GM19099 (cell line): ENCODE results near the gene ATP6V0E2.

ENCODE experiments used
- POLR2A ChIP-seq: IDR thresholded peaks from 3 replicates; pipeline ENCODE4 v1.6.1; 2011; ENCODE audit warnings: low read depth; ENCODE audit not compliant: insufficient read length; ENCODE audit errors: extremely low read depth

The ATP6V0E2 gene

DNA sequence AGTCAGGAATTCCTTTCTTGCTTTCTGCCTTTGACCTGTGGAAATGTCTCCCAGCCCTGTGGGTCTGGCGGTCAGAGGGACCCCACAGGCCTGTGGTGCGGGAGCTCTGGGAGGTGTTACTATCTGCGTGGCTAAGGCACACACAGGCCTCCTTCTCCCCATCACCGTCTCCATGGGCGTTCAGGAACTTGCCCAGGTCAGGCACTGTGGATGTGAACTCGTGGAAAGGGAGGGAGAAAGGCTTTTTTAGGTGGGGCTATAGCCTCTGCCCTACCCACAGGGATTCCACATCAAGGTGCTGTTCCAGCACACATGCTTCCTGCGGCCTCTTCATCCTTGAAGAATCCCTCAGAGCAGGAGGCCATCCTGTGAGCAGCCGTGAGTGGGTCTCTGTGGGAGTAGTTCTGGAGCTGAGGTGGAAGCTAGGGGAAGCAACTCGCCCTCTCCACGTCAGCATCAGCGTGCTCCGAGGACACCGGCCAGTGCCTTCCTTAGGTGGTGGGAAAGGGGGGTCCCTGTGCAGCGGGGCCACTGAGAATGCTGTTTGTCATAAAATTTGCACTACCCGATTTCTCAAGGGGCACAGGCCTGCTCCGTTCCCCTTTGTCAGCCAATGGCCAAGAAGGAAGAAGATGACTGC is 7.5 kb upstream of the ATP6V0E2 start:
- TF ChIP-seq POLR2A, result no peak

DNA sequence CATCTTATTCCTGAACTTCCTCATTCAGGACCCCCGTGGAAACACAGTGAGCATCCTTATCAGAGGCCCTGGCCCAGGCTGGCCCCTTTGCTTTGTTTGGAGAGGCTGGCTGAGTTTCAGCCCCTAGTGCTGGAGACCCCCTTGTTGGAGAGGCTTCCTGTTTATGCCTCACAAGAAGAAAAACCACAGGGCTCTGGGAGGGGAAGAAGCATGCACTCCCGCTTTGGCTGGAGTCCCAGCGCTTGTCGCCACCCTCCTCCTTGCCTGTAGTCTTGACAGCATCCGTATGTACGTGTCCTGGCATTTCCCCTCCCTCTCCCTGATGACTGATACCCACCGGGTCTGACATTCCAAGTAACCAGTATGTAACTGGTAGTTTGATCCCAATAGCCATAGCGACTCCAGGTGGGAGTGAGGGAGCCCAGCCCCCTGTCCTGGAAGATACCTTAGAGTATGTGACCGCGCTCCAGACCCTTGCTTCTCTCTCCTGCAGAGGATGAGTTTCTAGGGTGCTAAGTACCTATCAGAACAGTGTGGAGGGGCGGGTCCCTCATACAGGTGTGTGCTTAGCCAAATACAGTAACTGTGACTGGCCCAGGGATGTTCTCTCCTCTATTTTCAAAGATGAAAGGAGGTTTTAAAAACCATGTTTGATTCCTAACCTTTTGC is 6.9 kb upstream of the ATP6V0E2 start:
- no peak for TF ChIP-seq POLR2A

DNA sequence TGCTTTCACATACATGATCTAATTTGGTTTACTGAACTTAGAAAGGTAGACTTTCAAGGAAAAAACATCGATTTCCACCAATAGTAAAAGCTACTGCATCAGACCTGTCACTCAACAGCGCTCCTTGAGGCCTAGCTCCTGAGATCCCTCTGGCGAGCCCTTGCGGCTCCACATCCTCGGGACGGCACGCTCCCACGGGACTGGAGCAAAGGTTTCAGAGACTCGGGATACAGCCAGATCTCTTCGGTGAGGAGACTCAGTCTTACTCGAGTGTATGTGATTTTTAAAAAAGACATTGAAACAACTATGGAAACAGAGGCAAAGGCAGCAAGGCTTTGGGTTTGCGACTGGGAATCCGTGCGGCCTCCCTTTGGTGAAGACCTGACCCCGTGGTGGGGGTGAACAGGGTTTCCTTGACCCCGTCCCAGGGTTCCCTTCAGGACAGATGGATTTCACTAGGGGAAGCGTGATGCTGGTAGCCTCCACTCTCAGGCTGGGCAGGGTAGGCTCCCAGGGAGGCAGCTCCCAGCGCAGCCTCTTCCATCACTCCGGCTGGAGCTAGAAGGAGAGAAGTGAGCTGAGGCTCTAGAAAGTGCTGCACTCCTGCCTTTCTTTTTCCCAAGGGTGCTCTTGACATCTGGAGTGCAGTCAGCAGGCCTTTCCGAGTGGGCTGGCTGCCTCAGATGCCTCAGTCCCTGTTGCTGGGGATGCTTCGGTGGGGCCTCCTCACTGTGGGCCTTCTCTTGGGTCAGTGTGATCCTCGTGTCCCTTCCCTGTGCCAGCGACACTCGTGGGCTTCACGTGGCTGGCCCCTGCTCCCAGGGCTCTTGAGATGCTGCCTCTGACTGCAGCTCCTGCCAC is 5.8 kb upstream of the ATP6V0E2 start:
- TF ChIP-seq POLR2A, result no peak

DNA sequence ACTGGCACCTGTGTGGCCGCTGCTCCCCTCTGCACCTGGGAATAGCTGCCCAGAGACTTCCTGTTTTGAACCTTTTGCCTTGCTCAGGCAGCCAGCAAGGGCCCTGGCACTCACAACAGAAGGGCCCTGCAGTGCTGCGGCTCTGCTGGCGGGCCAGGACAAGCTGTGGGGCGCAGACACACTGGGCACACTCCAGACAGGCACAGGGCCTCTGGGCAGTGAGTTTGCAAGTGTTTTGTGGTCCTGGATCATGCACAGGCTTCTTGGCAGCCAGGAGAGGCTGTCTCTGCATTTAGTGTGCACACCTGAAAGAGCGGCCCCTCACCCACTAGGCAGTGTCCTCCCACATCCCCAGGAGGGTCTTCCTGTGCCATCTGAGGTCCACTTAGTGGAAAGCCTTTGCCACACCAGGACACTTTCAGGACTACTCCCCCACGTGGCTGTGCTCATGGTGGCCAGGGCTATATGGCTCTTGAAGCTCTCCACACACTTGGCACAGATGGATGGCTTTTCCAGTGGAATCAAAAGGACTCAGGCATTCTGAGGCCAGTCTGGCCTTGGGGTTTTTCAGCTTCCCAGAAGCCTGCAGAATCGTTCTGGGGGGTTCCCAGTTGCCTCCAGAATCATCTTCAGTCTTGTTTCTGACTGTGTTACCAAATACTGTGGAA is 5.0 kb upstream of the ATP6V0E2 start:
- no peak for TF ChIP-seq POLR2A

DNA sequence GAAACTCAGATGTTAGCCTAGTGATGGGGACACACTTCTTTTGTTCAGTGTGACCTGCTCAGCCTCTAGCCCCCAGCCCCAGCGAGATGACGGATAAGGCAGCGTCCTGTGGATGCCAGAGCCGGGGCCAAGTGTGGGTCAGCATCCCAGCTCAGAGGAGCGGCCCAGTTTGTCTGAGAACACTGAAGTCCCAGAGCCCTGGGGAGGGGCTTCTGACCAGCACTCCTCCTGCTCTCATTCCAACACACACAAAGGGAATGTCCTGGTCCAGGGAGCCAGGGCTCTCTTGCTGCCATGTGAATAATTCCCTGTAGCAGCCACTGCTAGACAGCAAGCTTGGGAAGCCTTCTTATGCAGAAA is 4.5 kb upstream of the ATP6V0E2 start:
- no peak for TF ChIP-seq POLR2A

DNA sequence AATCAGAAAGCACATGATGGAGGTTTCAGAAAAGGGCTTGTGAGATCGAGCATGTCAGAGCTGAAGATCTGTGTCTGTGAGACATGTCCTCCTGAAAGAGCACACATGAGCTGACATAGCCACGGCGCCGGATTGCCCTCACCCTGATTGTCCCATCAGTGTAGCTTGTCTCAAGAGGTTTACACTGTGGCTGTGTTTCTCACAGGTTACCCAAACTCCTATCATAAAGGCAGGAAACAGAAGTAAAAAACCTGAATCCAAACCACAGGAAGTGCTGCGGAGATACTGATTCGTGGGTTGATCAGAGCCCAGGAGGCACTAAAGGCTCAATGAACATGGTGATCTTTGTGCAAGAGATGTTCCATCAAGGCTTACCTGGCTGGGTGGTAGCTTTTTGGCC is 3.9 kb upstream of the ATP6V0E2 start:
- no peak for TF ChIP-seq POLR2A

DNA sequence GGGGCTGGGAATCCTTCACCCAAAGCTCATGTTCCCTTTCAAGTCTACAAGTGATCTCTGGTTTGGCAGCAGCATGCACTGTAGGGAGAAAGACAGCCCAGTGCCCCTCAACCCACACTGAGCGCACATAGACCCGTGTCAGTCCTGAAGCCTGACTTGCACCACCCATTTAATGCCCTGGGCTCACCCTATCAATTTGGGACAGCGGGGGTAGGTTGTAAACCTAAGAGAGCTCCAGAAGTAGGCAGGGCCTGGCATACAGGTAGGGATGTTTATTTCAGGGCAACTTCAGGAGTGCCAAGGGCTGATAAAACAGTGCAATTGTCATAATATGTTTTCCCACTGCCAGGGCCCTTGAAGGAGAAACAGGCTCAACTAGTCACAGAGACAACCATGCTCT is 3.5 kb upstream of the ATP6V0E2 start:
- no peak for TF ChIP-seq POLR2A

DNA sequence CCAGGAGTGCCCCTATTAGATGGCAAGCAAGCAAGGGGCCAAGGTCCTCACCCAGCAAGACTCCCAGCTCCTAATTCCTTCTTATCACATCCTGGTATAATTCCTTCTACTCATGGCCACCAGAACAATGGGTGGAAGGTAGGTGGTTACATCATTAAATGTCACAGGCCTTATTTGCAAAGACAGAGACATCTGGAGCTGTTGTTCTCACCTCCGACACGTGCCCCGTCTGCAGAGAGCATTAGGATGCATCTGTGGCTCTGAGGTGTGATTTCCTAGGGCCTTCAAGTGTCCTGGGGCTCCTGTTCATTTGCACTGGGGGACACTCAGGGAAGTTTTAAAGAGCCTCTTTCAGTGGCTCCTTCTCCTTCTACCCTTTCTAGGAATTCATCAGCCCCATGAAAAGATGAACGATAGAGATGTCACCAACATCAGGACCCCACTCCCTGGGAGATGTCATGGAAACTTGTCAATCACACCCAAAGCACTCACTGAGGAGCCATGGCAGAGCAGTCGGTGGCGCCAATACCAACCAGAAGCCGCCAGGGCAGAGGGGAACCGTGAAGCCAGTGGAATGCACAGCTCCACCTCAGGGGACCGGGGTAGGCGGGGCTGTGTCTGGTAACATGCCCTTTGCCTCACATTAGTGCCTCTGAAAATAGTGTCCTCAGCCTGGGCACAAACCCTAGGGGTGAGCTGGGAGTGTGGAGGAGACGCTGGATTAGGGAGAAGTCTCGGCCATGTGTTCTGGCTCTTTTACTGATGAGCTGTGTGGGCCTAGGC is 2.9 kb upstream of the ATP6V0E2 start:
- no peak for TF ChIP-seq POLR2A

DNA sequence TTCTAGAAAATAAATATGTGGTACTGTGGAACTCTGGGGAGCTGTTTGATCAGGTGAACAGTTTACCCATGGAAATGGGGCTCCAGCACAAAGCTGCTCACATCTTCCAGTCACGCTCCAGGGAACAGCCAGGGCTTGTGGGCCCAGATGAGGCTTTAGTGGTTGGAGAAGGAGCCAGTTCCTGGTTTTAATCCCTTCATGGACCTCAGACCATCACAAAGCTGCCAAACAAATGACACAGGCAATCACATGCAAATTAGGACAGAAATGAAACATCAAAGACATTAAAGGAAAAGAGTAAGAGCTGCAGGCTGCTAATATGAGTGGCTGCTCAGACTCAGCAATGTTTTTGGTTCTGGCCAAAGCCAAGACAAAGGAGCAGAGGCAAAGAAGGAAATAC is 2.2 kb upstream of the ATP6V0E2 start:
- no peak for TF ChIP-seq POLR2A

DNA sequence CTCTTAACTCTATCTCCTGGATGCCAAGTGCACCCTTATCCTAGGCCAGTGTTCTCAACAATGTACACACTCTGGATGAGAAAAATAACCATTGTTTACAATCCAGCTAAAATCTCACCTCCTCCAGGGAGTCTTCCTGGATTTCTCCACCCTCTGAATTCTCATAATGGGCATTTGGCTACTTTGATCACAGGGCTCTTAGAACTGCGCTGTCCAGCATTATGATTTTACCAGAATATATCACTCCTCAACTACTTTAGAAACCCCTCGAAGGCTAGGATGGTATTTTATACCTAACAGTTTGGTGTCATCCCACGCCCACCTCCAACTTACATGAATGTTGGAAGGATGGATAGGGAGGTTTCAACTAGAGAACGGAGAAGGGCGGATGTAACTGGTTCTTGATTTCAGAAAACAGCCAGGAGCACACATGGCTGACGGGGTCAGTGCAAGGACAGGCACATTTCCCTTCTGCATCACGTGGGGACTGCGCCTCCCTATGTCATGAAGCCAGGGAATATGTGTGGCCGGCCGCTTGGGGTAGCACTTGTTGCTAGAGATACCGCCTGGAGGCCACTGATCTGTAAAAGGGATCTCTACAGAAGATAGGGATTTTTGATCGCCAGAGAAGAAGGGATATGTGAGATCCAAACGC is 1.2 kb upstream of the ATP6V0E2 start:
- peak; percentile 23 for TF ChIP-seq POLR2A

DNA sequence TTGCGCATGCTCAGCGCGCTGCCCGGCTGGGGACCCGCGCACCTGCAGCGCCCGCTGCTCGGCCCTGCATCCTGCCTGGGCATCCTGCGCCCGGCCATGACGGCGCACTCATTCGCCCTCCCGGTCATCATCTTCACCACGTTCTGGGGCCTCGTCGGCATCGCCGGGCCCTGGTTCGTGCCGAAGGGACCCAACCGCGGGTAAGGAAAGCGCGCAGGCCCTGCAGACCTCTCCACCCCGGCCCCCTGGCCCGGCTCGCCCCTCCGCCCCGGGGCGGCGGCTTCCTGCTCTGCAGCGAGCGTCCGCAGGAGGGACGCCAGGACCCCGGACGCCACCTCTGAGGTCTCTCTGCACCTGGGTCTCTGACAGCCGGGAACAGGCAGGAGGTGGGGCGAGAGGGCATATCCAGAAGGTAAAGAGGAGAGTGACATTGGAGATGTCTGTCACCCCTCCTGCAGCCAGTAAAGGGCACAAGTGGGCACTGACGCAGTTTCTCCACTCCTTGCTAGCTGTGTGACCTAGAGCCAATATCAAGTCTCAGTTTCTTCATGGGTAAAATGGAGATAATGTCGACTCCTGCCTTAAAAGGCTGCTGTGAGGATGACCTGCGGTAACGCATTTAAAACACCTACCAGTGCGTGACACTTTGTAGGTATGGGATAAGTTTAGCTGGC is 338 bp downstream of the ATP6V0E2 start:
- peak; percentile 77 for TF ChIP-seq POLR2A

DNA sequence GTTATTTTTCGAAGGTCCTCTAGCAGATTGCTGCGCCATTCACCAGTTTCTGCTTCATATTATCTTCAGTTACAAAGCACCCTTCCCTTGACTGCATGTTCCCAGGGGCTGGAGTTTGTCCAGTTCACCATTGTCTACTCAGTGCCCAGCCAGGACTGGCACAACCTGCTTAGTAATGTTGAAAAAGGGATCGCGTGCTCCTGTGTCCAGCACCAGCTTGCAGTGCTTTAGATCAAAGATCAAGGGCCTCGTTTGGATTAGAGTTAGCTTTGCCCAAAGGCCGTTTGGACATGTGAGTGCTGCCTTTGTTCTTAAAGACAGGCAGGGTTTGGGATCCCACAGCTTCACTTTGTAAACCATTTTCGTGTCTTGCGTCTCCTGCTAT is 867 bp downstream of the ATP6V0E2 start:
- TF ChIP-seq POLR2A, result no peak

DNA sequence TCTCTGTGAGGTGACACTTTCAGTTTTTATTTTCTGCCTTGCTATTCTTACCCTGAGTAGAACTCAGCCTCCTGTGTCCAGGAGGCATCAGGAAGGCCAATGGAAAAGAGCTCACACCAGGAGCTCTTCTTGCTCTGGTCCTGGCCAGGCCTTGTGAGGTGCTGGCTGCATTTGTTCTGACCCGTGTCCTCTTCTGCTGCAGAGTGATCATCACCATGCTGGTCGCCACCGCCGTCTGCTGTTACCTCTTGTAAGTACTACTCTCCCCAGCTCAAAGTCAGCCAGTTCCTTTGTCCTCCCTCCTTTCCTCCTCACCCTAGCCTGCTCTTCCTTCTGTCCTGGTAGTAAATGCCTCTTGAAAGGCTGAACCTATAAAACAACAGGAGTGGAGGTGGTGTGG is 1.6 kb downstream of the ATP6V0E2 start:
- no peak for TF ChIP-seq POLR2A

DNA sequence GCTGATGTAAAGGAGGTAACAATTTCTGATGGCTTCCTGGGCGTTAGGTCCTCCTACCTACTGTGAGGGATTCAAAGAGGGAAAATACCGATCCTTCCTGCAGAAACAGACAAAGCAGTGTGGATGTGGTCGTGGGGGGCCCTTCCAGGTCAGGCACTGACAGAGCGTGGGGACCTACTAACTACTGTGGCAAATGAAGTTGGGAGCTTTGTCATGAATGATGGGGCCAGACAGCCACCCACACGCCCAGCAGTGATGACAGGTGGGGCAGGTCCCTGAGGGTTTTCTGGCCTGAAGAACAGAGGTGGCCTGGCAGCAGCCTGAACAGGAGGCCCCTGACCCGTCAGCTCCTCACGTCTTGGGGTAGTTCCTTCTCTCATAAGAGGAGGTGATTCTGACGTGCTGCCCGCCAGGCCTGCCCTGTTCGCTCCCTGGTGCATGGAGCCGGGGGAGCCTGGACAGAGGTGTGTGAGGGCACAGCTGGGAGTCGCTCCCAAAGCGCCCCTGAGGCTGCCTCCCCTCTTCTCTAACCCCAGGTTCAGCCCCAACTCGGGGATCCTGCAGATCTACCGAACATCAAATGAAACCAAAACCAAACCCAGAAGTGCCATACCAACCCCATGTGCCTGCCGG is 4.2 kb downstream of the ATP6V0E2 start:
- TF ChIP-seq POLR2A, result no peak

DNA sequence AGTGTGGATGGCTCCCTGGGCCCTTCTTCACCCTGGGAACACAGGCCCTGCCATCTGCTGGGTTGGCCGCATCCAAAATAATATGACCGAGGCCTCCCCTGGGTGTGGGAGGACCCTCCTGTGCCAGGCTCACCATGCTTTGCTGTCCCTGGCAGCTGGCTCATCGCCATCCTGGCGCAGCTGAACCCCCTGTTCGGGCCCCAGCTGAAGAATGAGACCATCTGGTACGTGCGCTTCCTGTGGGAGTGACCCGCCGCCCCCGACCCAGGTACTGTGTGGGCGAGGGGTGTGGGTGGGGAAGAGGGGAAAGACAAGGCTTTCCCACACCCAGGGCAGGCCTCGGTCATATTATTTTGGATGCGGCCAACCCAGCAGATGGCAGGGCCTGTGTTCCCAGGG is 4.8 kb downstream of the ATP6V0E2 start:
- no peak for TF ChIP-seq POLR2A
